ENCODE measurements around the gene A1BG.
A peak's percentile ranks its signal among the peaks of the same experiment; 100 is the strongest.

A1BG gene

DNA sequence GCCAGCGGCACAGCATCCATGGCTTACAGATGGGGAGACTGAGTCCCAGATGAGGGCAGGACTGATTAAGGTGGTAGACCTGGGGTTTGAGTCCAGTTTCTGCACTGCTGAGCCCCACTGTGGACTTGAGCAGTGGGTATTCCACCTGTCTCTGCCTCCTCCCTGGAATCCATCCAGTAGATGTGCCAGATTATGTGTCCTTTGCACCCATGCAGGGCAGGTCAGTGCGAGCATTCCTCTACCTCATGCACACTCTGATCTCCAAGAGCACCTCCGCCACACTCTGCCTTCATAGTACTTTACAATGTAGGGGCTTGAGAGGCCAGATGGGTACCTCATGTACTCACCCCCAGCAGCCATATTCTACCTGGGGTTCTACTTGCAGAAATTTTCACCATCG lies 16.5 kb downstream of the A1BG start:
- DNase-seq: no peak

DNA sequence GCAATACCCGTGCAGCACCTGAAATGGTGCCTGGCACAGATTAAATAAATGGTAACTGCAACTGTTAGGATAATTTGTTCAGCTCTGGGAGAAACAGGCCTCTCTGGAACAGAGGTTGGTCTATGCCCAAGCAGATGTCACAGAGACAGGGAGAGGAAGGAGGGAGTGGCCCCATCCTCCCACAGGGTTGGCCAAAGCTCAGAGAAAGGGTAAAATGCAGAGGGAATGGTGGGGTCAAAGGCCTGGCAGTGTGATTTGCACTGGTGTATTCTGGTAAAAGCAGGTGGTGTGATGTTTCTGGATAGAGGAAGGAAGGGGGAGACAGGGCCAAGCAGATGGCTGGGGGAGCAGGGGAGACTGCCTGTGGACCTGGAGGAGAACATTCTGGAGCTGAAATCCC lies 17.1 kb downstream of the A1BG start:
- DNase-seq: no peak

GRCh38 chr19:58335630-58336029 lies 17.7 kb downstream of the A1BG start:
- DNase-seq: no peak

- no peak for DNase-seq
Measured at GRCh38 chr19:58334691-58335249, 18.5 kb downstream of the A1BG start.

DNA sequence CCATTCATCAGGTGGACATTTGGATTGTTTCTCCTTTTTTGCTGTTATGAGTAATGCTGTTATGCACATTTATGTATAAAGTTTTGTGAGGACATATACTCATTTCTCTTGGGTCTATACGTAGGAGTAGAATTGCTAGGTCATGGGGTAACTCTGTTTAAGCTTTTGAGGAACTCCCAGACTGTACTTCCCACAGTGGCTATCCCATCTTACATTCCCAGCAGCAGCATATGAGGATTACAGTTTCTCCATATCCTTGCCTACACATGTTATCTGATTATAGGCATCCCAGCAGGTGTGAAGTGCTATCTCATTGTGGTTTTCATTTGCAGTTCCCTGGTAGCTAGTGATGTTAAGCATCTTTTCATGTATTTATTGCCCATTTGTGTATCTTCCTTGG lies 20.6 kb downstream of the A1BG start:
- DNase-seq: no peak

DNA sequence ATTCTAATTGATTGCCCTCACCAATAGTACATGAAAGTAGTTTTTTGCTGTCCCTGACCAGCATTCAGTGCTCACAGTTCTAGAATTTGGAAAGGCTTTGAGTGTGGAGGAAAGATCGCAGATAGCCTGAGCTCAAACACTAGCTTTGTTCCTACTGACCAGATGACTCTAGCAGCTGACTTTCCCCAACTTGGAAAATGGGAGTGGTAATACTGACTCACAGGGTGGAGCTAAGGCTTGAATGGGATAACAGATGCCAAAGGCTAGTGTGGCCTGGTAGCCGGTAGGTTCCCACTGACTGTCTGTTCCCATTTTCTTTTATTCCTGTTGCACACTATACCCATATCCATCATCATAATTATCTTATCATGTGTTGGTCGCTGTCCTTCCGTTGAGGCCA lies 22.8 kb downstream of the A1BG start:
- peak in 26 of 51 donors; percentile 1 to 76 (median 44) for DNase-seq

DNA sequence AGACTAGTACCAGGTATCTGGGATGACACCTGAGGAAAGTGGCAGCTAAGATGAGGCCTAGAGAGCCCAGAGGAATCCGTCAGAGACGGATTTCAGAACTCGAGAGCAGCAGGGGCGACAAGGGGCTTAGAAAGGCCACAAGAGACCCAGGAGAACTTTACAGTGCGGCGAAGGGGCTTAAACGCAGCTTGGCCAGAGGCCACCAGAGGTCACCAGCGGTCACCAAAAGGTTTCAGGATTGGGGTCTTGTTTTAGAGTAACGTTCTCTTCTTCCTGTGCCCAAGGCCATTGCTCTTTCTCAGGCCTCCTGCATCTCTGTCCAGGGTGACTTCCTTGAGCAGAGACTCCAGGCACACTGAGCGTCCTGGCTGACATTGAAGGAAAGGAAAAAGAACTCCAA lies 24.3 kb downstream of the A1BG start:
- no peak for DNase-seq

- peak; percentile 82 to 100 (median 96) for DNase-seq
Measured at GRCh38 chr19:58326914-58327726, 26.2 kb downstream of the A1BG start, which contains the start of gene ZSCAN22. TSS of gene ZSCAN22 (plus strand) at chr19:58326994. CDS start at chr19:58334803, 7,809 bp downstream.

DNA sequence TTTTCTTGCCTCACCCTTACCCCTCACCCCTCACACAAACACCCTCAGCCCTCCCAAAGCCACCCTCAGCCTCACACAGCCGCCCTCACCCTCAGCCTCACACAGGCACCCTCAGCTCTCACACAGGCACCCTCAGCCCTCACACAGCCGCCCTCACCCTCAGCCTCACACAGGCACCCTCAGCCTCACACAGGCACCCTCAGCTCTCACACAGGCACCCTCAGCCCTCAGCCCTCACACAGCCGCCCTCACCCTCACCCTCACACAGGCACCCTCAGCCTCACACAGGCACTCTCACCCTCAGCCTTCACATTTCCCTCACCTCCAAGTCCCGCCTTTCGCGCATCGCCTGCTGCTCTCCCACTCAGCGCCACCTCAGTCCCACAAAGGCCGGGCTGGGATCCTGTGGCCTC lies 26.8 kb downstream of the A1BG start:
- no peak for DNase-seq

DNA sequence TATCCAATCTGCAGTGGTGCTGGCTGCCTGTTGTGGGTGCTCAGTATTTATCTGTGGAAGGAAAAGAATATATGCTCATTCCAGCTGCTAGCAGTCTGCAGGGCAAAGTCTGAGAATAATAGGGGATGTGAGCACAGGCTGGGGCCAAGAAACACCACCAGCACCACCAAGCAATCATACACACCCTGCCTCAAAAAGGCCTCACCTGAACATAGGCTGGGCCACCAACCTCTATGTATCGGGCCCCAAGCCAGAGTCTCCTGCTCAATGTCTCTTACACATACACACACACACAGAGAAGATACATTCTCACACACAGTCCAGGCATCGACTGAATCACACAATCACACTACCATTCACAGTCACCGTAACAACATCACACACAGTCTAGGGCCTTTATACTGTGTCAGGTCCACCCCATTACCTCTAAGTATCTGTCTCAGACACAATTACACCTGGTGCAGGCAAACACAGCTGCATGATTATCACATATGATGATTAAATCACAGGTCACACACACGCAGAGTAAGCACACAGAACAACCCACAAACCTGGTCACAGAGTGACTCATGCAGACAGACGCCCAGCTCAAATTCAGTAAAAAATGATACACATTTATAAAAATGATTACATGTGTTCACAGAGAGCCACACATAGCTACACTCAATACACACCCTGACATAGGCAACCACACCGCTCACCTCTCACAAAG lies 27.8 kb downstream of the A1BG start:
- DNase-seq: peak in 1 of 51 donors; percentile 18

GRCh38 chr19:58319241-58319640 lies 34.1 kb downstream of the A1BG start:
- DNase-seq: no peak

DNA sequence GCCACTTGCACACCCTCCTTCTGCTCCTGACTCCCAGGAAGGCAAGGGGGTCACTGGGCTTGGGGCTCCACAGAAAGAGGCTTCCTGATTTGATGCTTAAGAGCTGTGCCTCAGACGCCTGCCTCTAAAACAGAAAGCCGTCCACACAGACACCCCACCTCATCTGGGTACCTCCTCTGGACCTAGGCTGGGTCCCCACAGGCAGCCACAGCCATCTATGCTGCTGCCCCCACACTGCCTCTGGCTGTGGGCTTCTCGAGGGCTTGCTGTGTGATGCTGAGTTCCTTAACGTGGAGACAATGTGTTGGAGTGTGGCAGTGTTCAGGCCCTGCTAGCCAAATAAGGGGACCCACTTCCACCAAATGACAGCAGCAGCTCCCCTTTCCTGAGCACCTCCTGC lies 35.0 kb downstream of the A1BG start:
- no peak for DNase-seq

GRCh38 chr19:58317476-58318072 lies 35.7 kb downstream of the A1BG start:
- DNase-seq: no peak

DNA sequence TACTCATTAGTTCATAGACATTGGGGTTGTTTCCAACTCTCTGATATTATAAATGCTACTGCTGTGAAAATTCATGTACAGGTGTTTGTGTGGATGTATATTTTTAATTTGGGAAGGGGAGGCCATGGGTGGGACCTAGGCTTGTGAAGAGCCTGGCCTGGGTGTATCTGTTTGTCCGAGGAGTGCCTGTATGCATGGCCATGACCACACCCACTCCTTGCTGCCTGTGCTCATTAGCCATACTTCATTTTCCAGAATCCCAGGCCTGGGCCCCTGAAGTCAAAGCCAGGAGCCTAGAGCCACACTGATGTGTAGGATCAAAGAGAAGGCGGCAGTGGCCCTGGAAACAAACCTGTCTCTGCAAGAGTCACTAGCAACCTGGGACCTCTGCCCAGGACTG lies 37.7 kb downstream of the A1BG start:
- DNase-seq: no peak

DNA sequence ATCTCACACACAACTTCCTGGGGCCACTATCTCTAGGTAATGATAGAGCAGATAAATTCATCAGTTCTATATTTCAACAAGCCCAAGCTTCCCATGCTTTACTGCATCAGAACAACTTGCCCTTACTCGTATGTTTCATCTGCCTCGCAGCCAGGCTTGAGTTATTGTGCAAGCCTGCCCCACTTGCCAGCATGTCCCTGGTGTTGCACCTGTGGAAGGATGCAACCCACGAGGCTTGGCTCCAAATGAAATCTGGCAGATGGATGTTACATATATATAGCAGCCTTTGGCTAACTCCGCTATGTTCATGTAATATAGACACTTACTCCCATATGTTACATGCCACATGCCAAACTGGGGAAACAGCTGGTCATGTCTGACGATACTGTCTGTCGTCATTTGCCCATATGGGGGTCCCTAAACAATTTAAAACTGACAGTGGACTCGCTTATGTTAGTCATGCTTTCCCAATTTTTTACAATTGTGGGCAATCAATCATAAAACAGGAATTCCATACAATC lies 41.9 kb downstream of the A1BG start:
- peak in 1 of 51 donors; percentile 14 for DNase-seq

- DNase-seq: peak in 28 of 51 donors; percentile 0 to 52 (median 17)
Measured at GRCh38 chr19:58310685-58311084, 42.6 kb downstream of the A1BG start.

GRCh38 chr19:58307736-58308135 lies 45.6 kb downstream of the A1BG start:
- no peak for DNase-seq

DNA sequence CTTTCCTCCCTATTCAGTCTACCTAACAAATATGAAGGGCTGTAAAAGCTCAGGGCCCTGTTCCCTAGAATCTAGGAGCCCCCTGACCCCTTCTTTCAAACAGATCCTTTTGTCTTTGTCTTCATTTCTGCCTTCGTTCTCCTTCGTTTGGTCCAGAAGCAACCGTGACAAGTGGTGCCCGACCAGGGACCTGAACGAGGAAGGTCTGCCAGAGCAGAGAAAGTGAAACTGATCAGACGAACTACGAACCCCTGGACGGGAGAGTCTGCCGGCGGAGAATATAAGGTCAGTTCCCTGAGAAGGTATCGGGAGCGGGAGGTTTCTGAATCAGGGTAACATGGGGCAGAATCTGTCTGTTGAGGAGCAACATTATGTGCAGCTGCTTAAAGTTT lies 47.4 kb downstream of the A1BG start:
- no peak for DNase-seq

GRCh38 chr19:58305065-58305931 lies 48.0 kb downstream of the A1BG start, which contains the start of gene ERVK3-1:
TSS of gene ERVK3-1 (plus strand) at chr19:58305377. CDS start at chr19:58312169, 6,792 bp downstream.
- DNase-seq: peak; percentile 34 to 98 (median 93)

- DNase-seq: no peak
Measured at GRCh38 chr19:58304748-58305064, 48.6 kb downstream of the A1BG start.

DNA sequence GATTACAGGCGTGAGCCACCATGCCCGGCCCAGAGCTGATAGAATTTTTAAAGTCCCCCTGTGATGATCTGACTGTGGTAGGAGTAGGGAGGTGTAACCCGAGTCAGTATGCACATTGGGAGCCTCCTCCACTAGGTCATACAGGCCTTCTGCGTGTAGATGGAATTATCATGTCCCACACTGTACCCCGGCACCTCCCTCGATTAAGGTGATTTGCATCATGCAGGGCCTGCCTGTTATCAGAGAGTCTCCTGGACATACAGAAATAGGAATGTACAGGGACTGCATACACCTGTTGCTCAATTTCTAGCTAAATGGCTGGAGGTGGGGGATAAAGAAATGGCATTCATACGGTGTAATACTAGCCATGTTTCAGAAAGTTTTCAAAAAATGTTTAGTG lies 49.0 kb downstream of the A1BG start:
- DNase-seq: no peak
